Thyroid gland (tissue), 4 donors: ENCODE results near the gene SIX1.

ENCODE experiments used
- CTCF ChIP-seq, 6 experiments: fragments of 200-600 bp in 3 of 6; fragments of 450-650 bp in 3 of 6; sonication (generic) in 3 of 6; IDR thresholded peaks; one replicate each; pipeline ENCODE4 v1.5.1; 2016 to 2019; ENCODE audit warnings: antibody characterized with exemption in 6 of 6, mild to moderate bottlenecking in 2 of 6, inconsistent platforms in 1 of 6, moderate library complexity in 1 of 6
- POLR2A ChIP-seq, 2 donors: fragments of 450-650 bp; IDR thresholded peaks; one replicate each; pipeline ENCODE4 v1.6.1; 2017; ENCODE audit warnings: antibody characterized with exemption in 2 of 2, mild to moderate bottlenecking in 2 of 2, moderate library complexity in 1 of 2

GRCh38 chr14:60686865-60687264, 37.6 kb upstream of the SIX1 start:
- TF ChIP-seq CTCF (IDR thresholded peaks at IDR 0.05) (no peak), POLR2A (IDR thresholded peaks at IDR 0.05) (no peak)
